Measurements from ENCODE around the gene FGD4. TPM values are rescaled to one million over a fixed set of nuclear protein-coding genes. Genes with fewer than 3 reads are reported as not detected.

Gene FGD4
- total RNA-seq, 2 experiments from 2014 or later, result 0.91 to 1.4 TPM

GRCh38 chr12:32615441-32615840, 216.1 kb downstream of the FGD4 start:
- Mint-ChIP-seq H3K4me1 (peaks cover 4% of the 10 kb centered on the region), H3K4me3 (no peak overlapping the region), H3K27me3 (peaks cover 2% of the 10 kb centered on the region), H3K9me3 (no peaks in the 10 kb centered on the region), H3K27ac (no peak overlapping the region), H3K36me3 (no peaks in the 10 kb centered on the region)
- POLR2A ChIA-PET, result no interaction called here
- ATAC-seq (ENCODE audit: low read depth) (no peak), DNase-seq (no peak)

- Mint-ChIP-seq H3K4me3 (no peak overlapping the region), H3K9me3 (no peaks in the 10 kb centered on the region), H3K4me1 (peaks cover 2% of the 10 kb centered on the region), H3K27me3 (no peaks in the 10 kb centered on the region), H3K36me3 (no peaks in the 10 kb centered on the region), H3K27ac (no peak overlapping the region)
- POLR2A ChIA-PET, result no interaction called here
- ATAC-seq (ENCODE audit: low read depth) (no peak), DNase-seq (no peak)
Observed at GRCh38 chr12:32617534-32617933, 218.2 kb downstream of the FGD4 start.

- ATAC-seq (ENCODE audit: low read depth) (no peak), DNase-seq (no peak)
- Mint-ChIP-seq H3K4me1 (no peaks in the 10 kb centered on the region), H3K27me3 (no peaks in the 10 kb centered on the region), H3K9me3 (no peaks in the 10 kb centered on the region), H3K36me3 (no peaks in the 10 kb centered on the region), H3K27ac (no peak overlapping the region), H3K4me3 (no peak overlapping the region)
- POLR2A ChIA-PET, result no interaction called here
Observed at GRCh38 chr12:32618115-32618514, 218.8 kb downstream of the FGD4 start.

- Mint-ChIP-seq H3K9me3 (no peaks in the 10 kb centered on the region), H3K4me1 (no peaks in the 10 kb centered on the region), H3K4me3 (no peak overlapping the region), H3K36me3 (no peaks in the 10 kb centered on the region), H3K27ac (no peak overlapping the region), H3K27me3 (no peaks in the 10 kb centered on the region)
- POLR2A ChIA-PET, result no interaction called here
- ATAC-seq (ENCODE audit: low read depth) (no peak), DNase-seq (no peak)
Observed at GRCh38 chr12:32627976-32628375, 228.6 kb downstream of the FGD4 start.

- no peaks in the 10 kb centered on the region for H3K27me3 Mint-ChIP-seq
- H3K36me3 Mint-ChIP-seq, result peaks cover 2% of the 10 kb centered on the region
- peaks cover 2% of the 10 kb centered on the region for H3K4me1 Mint-ChIP-seq
- H3K4me3 Mint-ChIP-seq, result no peak overlapping the region
- DNase-seq, result no peak
- no peak overlapping the region for H3K27ac Mint-ChIP-seq
- ATAC-seq (ENCODE audit: low read depth), result no peak
- POLR2A ChIA-PET, result no interaction called here
- peaks cover 3% of the 10 kb centered on the region for H3K9me3 Mint-ChIP-seq
Observed at GRCh38 chr12:32641287-32641901, 242.0 kb downstream of the FGD4 start.

GRCh38 chr12:32644431-32644830, 245.1 kb downstream of the FGD4 start:
- H3K4me1 Mint-ChIP-seq, result peaks cover 2% of the 10 kb centered on the region
- no peaks in the 10 kb centered on the region for H3K36me3 Mint-ChIP-seq
- POLR2A ChIA-PET, result no interaction called here
- H3K27me3 Mint-ChIP-seq, result no peaks in the 10 kb centered on the region
- no peak for ATAC-seq (ENCODE audit: low read depth)
- H3K4me3 Mint-ChIP-seq, result no peak overlapping the region
- DNase-seq, result no peak
- H3K9me3 Mint-ChIP-seq, result no peaks in the 10 kb centered on the region
- H3K27ac Mint-ChIP-seq, result no peak overlapping the region

- no peak overlapping the region for H3K27ac Mint-ChIP-seq
- H3K9me3 Mint-ChIP-seq, result no peaks in the 10 kb centered on the region
- POLR2A ChIA-PET, result no interaction called here
- no peaks in the 10 kb centered on the region for H3K27me3 Mint-ChIP-seq
- no peak for ATAC-seq (ENCODE audit: low read depth)
- H3K4me1 Mint-ChIP-seq, result peaks cover 2% of the 10 kb centered on the region
- DNase-seq, result no peak
- H3K4me3 Mint-ChIP-seq, result no peak overlapping the region
- no peaks in the 10 kb centered on the region for H3K36me3 Mint-ChIP-seq
Observed at GRCh38 chr12:32647275-32647674, 247.9 kb downstream of the FGD4 start.

GRCh38 chr12:32650508-32650907, 251.2 kb downstream of the FGD4 start:
- peaks cover 3% of the 10 kb centered on the region for H3K27me3 Mint-ChIP-seq
- POLR2A ChIA-PET, result no interaction called here
- no peaks in the 10 kb centered on the region for H3K36me3 Mint-ChIP-seq
- ATAC-seq (ENCODE audit: low read depth) (no peak), DNase-seq (no peak)
- no peak overlapping the region for H3K4me3 Mint-ChIP-seq
- no peaks in the 10 kb centered on the region for H3K9me3 Mint-ChIP-seq
- no peaks in the 10 kb centered on the region for H3K4me1 Mint-ChIP-seq
- H3K27ac Mint-ChIP-seq, result no peak overlapping the region

GRCh38 chr12:32651151-32651955, 252.0 kb downstream of the FGD4 start:
- POLR2A ChIA-PET, result no interaction called here
- no peak overlapping the region for H3K27ac Mint-ChIP-seq

GRCh38 chr12:32651956-32652210, 252.5 kb downstream of the FGD4 start:
- H3K27me3 Mint-ChIP-seq, result peaks cover 3% of the 10 kb centered on the region
- POLR2A ChIA-PET, result no interaction called here
- no peak overlapping the region for H3K27ac Mint-ChIP-seq

More at GRCh38 chr12:32651151-32651955, 252.0 kb downstream of the FGD4 start:
- H3K4me1 Mint-ChIP-seq, result no peaks in the 10 kb centered on the region
- peaks cover 3% of the 10 kb centered on the region for H3K27me3 Mint-ChIP-seq
- no peak for DNase-seq
- no peak overlapping the region for H3K4me3 Mint-ChIP-seq
- no peaks in the 10 kb centered on the region for H3K36me3 Mint-ChIP-seq
- no peaks in the 10 kb centered on the region for H3K9me3 Mint-ChIP-seq
- no peak for ATAC-seq (ENCODE audit: low read depth)

GRCh38 chr12:32659908-32660440, 260.6 kb downstream of the FGD4 start:
- Mint-ChIP-seq H3K4me1 (peaks cover 6% of the 10 kb centered on the region), H3K9me3 (no peaks in the 10 kb centered on the region), H3K27me3 (peaks cover 2% of the 10 kb centered on the region), H3K27ac (no peak overlapping the region), H3K36me3 (no peaks in the 10 kb centered on the region), H3K4me3 (no peak overlapping the region)
- POLR2A ChIA-PET, result no interaction called here
- DNase-seq (no peak), ATAC-seq (ENCODE audit: low read depth) (no peak)

More at GRCh38 chr12:32651956-32652210, 252.5 kb downstream of the FGD4 start:
- ATAC-seq (ENCODE audit: low read depth) (no peak), DNase-seq (no peak)
- no peaks in the 10 kb centered on the region for H3K9me3 Mint-ChIP-seq
- H3K4me3 Mint-ChIP-seq, result no peak overlapping the region
- no peaks in the 10 kb centered on the region for H3K4me1 Mint-ChIP-seq
- H3K36me3 Mint-ChIP-seq, result no peaks in the 10 kb centered on the region

GRCh38 chr12:32661706-32662105, 262.3 kb downstream of the FGD4 start:
- POLR2A ChIA-PET, result no interaction called here
- H3K36me3 Mint-ChIP-seq, result no peaks in the 10 kb centered on the region
- peaks cover 6% of the 10 kb centered on the region for H3K4me1 Mint-ChIP-seq
- no peak for ATAC-seq (ENCODE audit: low read depth)
- peaks cover 2% of the 10 kb centered on the region for H3K27me3 Mint-ChIP-seq
- no peak overlapping the region for H3K4me3 Mint-ChIP-seq
- no peaks in the 10 kb centered on the region for H3K9me3 Mint-ChIP-seq
- no peak overlapping the region for H3K27ac Mint-ChIP-seq
- no peak for DNase-seq

GRCh38 chr12:32662665-32663064, 263.3 kb downstream of the FGD4 start:
- ATAC-seq (ENCODE audit: low read depth) (no peak), DNase-seq (no peak)
- H3K4me1 Mint-ChIP-seq, result peaks cover 3% of the 10 kb centered on the region
- peaks cover 2% of the 10 kb centered on the region for H3K27me3 Mint-ChIP-seq
- H3K27ac Mint-ChIP-seq, result no peak overlapping the region
- H3K4me3 Mint-ChIP-seq, result no peak overlapping the region
- POLR2A ChIA-PET, result no interaction called here
- H3K36me3 Mint-ChIP-seq, result no peaks in the 10 kb centered on the region
- no peaks in the 10 kb centered on the region for H3K9me3 Mint-ChIP-seq

GRCh38 chr12:32666018-32666417, 266.7 kb downstream of the FGD4 start:
- Mint-ChIP-seq H3K9me3 (peaks cover 3% of the 10 kb centered on the region), H3K36me3 (no peaks in the 10 kb centered on the region), H3K27ac (no peak overlapping the region), H3K27me3 (peaks cover 9% of the 10 kb centered on the region), H3K4me1 (no peaks in the 10 kb centered on the region), H3K4me3 (peak overlapping the region; percentile 25)
- no peak for DNase-seq
- no peak for ATAC-seq (ENCODE audit: low read depth)
- POLR2A ChIA-PET, result no interaction called here
